Cortex of kidney (tissue), 1 donor: ENCODE data around the gene ZWILCH.
"Not testable (repeated sequence)": the region's sequence is repeated elsewhere in the genome, so short reads cannot be mapped to it uniquely, and the experiment has no call there.

Experiments
- DNase-seq: peaks from one replicate; lab custom pipeline; 2025; lab: John Stamatoyannopoulos, UW

Gene ZWILCH

GRCh38 chr15:66488525-66488924 lies 16.6 kb upstream of the ZWILCH start:
- no peak for DNase-seq

- DNase-seq, result no peak
Observed at GRCh38 chr15:66489179-66489791, 15.8 kb upstream of the ZWILCH start.

DNA sequence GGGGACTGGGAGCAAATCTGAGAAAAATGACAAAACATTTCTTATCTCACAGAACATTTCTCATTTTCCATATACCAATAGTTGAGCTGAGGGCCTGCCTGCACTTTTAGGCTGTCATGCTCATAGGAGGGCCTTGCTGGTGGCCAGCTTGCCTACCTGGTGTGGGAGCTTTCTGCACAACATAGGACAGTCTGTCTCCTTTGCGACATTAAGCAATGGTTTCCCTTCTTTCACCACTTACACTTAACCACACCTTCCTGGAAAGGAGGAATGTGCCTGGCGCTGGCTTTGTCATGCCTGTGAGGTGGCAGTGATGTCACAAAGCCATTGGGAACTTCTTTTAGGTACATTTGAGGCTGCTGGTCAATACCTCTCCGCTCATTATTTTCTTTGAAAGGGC lies 13.3 kb upstream of the ZWILCH start:
- DNase-seq, result no peak

DNA sequence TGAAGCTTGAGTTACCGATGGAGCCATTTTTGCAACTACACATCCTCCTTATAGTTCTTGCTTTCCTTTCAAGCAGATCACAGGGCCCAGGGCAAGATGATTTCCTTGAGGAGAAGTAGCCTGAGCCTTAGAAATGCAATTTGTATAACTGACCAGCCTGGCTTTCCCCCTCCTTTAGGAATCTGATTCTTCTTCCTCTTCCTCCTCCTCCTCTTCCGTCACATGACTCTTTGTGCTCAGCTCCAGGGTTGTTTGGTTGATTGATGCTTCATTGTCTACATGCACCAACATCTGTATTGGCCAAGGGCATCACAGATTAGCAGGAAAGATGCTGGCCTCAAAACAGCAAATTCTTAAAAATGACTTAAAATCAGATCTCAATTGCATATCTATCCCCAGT lies 10.9 kb upstream of the ZWILCH start:
- no peak for DNase-seq

DNA sequence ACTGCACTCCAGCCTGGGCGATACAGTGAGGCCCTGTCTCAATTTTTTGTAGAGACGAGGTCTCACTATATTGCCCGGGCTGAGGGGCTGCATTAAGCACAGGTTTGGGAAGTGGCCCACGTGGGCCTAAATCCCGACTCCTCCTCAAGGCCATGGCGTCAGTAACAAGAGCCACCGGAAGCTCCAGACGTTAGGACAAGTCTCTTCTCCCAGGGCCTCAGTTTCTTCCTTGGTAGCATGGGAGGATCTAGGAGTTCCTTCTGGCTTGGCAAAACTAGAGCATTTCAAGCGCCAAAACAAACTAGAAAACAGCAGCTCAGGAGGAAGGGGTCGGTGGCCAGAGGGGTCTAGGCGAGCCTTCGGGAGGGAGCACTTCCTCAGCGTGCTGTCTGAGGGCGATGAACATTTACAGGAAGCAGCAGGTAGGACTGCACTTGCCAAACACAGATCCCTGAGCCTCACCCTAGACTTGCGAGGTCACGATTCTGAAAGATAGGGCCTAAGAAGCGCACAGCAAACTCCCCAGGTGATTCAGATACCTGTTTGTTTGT lies 8.1 kb upstream of the ZWILCH start:
- no peak for DNase-seq

DNA sequence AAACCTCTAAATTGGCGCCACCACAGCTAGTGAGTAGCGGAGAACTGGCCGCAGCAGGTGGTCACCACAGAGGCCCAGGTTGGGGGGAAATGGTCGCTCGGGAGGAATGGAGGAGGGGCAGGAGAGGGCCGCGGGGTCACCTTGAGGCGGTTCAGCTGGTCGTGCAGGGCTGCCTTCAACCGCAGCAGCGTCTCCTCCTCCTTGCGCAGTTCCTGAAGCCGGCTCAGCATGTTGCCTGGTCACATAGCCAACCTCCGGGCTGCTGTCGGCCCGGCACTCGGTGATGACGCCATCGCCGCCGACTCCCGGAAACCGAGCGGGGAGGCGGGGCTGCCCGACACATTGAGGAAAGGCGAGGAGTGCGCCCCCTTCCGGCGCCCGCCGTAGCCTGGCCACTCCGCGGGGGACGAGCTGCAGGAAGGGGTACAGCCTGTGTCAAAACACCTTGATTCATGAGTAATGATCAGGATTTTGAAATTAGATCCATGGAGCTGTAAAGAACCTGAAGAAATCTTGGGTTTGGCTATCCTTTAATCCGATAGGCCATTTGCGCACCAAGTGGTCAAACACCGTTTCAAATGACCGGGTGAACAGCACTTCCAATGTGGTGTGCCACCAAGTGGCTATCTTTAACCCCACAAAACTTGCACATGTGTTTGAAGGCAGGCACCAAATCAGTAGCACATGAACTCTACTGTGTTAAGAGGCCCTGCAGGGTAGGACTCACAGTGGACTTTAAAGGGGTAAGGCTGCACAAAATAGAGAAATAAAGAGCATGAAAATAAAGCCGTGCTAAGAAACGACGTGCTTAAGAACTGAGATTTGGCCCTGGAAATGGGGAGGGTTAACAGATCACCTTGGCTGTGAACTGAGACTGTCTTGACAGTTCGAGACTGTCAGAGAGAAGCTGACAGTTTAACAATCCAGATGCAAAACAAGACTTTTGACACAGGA lies 7.3 kb upstream of the ZWILCH start, which contains the start of gene SNAPC5:
Gene SNAPC5, minus strand, starts transcription at position 261 of the 954 bp plus-strand sequence. Its CDS starts 31 bp downstream, at position 230.
- DNase-seq, result peak; percentile 91

DNA sequence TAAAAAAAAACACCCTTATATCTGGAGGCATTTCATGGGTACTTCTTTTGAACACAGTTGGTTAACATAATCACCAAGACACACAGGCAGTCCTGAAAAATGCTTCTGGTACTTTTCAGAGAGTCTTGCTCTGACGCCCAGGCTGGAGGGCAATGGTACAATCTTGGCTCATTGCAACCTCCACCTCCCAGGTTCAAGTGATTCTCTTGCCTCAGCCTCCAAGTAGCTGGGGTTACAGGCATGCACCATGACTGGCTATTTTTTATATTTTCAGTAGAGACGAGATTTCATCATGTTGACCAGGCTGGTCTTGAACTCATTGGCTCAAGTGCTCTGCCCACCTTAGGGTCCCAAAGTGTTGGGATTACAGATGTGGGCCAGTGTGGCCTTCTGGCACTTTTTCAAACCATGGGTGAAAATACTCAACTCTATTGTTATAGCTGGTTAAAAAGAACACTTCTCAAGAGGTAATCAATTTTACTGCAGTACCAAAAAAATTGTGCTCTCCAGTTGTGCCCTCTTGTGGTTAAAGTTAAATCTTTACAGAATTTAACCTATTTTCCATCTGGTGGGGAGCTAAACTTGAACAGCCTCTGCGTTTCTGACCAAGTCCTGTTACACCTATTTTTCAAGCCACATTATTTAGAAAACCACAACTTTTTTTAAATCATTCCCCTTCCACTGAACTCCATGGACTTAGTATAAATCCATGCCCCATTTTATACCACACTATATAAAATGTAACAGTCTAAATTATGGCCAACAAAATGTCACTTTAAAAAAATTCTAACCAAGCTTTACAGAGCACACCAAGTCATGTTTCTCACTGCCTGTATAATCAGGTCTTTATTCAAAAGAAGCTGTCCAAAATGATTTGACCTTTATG lies 6.4 kb upstream of the ZWILCH start:
- no peak for DNase-seq

GRCh38 chr15:66500346-66500745 lies 4.8 kb upstream of the ZWILCH start:
- DNase-seq, result not testable (repeated sequence)

- no peak for DNase-seq
Observed at GRCh38 chr15:66502491-66502890, 2.6 kb upstream of the ZWILCH start.

- not testable (repeated sequence) for DNase-seq
Observed at GRCh38 chr15:66503041-66503648, 2.0 kb upstream of the ZWILCH start.

GRCh38 chr15:66503780-66504562 lies 1.2 kb upstream of the ZWILCH start:
- no peak for DNase-seq

DNA sequence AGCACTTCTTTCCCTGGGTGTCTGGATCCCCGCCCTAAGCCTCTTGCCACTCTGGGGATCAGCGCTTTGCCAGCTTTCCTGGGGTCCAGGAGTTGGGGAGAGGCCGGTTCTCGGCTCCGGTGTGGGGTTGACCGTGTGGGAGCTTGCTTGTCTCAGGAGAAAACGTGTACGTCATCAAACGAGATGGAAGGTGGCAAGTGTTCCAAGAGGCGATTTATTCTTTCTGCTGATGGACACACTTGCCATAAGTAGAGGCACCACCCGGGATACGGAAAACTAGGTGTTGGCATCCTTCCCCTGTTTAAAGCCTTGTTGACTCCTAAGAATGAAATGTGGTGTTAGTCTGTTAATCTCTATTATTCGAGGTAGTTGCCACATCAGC lies 295 bp downstream of the ZWILCH start:
- DNase-seq, result no peak

GRCh38 chr15:66505818-66506217 lies 692 bp downstream of the ZWILCH start:
- DNase-seq, result no peak

GRCh38 chr15:66508293-66508883 lies 3.3 kb downstream of the ZWILCH start:
- no peak for DNase-seq

GRCh38 chr15:66514586-66514985 lies 9.5 kb downstream of the ZWILCH start:
- no peak for DNase-seq

DNA sequence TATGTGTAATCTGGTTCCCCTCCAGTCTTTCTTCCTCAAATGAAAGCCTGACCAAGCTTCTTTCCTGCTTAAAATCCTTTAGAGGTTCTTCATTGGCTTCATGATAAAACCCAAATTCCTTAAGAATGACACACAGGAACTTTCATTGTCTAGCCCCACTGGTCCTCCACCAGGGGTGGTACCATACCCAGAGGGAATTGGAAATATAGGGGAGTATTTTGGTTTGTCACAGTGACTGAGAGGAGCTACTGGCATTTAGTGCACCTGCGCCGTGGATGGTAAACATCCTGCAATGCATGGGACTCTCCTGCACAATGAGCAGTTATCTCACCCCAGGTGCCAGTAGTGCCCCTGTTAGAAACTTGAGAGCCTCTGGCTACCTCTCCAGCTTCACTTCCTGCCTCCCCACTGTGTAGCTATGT lies 10.8 kb downstream of the ZWILCH start:
- no peak for DNase-seq

DNA sequence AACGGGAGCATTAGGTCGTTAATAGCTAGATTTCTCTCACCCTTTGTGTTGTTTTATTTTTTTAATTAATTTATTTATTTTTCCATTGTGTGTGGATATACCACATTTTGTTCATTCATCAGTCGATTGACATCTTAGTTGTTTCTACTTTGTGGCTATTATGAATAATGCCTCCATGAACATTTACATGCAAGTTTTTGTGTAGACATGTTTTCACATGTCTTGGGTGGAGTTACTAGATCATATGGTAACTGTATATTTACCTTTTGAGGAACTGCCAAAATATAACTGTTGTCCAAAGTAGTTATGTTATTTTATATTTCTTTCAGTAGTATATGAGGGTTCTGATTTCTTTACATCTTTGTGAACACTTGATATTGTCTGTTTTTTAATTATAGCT lies 18.8 kb downstream of the ZWILCH start:
- DNase-seq, result no peak

- no peak for DNase-seq
Observed at GRCh38 chr15:66524838-66525237, 19.7 kb downstream of the ZWILCH start.

DNA sequence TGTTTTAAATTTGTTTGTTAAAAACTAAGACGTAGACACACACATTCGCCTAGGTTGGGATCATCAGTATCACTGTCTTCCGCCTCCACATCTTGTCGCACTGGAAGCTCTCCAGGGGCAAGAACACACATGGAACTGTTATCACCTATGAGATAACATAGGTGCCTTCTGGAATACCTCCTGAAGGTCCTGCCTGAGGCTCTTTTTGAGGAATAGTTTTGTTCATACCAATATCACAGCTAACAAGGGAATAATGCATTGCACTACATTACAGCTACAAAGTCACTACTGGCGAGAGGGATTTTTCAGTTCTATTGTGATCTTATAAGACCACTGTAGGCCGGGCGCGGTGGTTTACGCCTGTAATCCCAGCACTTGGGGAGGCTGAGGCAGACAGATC lies 29.9 kb downstream of the ZWILCH start:
- no peak for DNase-seq

GRCh38 chr15:66542896-66543295 lies 37.8 kb downstream of the ZWILCH start:
- DNase-seq, result no peak
